HepG2 (cell line): ENCODE data around the gene KDM4D.

ENCODE experiments used
- ETV5 ChIP-seq: IDR thresholded peaks from 2 replicates; pipeline ENCODE4 v1.6.1; 2018; ENCODE audit warnings: missing biosample characterization, missing genetic modification reagents, inconsistent platforms, borderline replicate concordance
- FOXA1 ChIP-seq, 2 experiments: fragments of 450-650 bp in 1 of 2; sonication (generic) in 1 of 2; formaldehyde crosslinking in 1 of 2; IDR thresholded peaks; 2 replicates each; pipeline versions ENCODE4 v1.4.0 to v1.6.1; 2016 to 2020; ENCODE audit warnings: missing genetic modification reagents in 1 of 2
- JUN ChIP-seq: sonication (generic); formaldehyde crosslinking; IDR thresholded peaks from 2 replicates; pipeline ENCODE4 v1.4.0; 2020; ENCODE audit warnings: mild to moderate bottlenecking, missing genetic modification reagents
- JUND ChIP-seq: sonication (generic); formaldehyde crosslinking; IDR thresholded peaks from 2 replicates; pipeline ENCODE4 v1.8.0; 2022; ENCODE audit warnings: mild to moderate bottlenecking, missing genetic modification reagents
- MED1 ChIP-seq: sonication (generic); formaldehyde crosslinking; IDR thresholded peaks from 2 replicates; pipeline ENCODE4 v1.4.0; 2020; ENCODE audit warnings: missing genetic modification reagents
- NFATC3 ChIP-seq: sonication (generic); formaldehyde crosslinking; IDR thresholded peaks from 2 replicates; pipeline ENCODE4 v1.5.1; 2020; ENCODE audit warnings: mild to moderate bottlenecking, missing genetic modification reagents
- POLR2A ChIP-seq, 2 experiments: IDR thresholded peaks; 2 replicates each; pipeline ENCODE4 v1.6.1; 2011; ENCODE audit warnings: low read depth in 2 of 2, low read length in 2 of 2, mild to moderate bottlenecking in 1 of 2, moderate library complexity in 1 of 2; ENCODE audit not compliant: insufficient read depth in 1 of 2
- ZNF557 ChIP-seq: sonication (generic); formaldehyde crosslinking; IDR thresholded peaks from 2 replicates; pipeline ENCODE4 v1.4.0; 2020; ENCODE audit warnings: missing genetic modification reagents
- ZNF564 ChIP-seq: sonication (generic); formaldehyde crosslinking; IDR thresholded peaks from 2 replicates; pipeline ENCODE4 v1.8.1; 2023; ENCODE audit warnings: mild to moderate bottlenecking, missing genetic modification reagents
- ZNF746 ChIP-seq: sonication (generic); formaldehyde crosslinking; IDR thresholded peaks from 2 replicates; pipeline ENCODE4 v1.8.0; 2022; ENCODE audit warnings: mild to moderate bottlenecking, missing genetic modification reagents
- TF ChIP-seq, protein P1 (sequence below): sonication (generic); formaldehyde crosslinking; IDR thresholded peaks from 2 replicates; pipeline ENCODE4 v1.5.1; 2020; ENCODE audit warnings: mild to moderate bottlenecking, missing genetic modification reagents, moderate library complexity
- TF ChIP-seq, protein P2 (sequence below): sonication (generic); formaldehyde crosslinking; IDR thresholded peaks from 2 replicates; pipeline ENCODE4 v1.8.0; 2022; ENCODE audit warnings: missing genetic modification reagents, low read depth, mild to moderate bottlenecking, borderline replicate concordance
- TF ChIP-seq, protein P3 (sequence below): sonication (generic); formaldehyde crosslinking; IDR thresholded peaks from 2 replicates; pipeline ENCODE4 v1.4.0; 2020; ENCODE audit warnings: missing genetic modification reagents
- TF ChIP-seq, protein P4 (sequence below): sonication (generic); formaldehyde crosslinking; IDR thresholded peaks from 2 replicates; pipeline ENCODE4 v1.5.1; 2020; ENCODE audit warnings: mild to moderate bottlenecking, missing genetic modification reagents, moderate library complexity

DNA sequence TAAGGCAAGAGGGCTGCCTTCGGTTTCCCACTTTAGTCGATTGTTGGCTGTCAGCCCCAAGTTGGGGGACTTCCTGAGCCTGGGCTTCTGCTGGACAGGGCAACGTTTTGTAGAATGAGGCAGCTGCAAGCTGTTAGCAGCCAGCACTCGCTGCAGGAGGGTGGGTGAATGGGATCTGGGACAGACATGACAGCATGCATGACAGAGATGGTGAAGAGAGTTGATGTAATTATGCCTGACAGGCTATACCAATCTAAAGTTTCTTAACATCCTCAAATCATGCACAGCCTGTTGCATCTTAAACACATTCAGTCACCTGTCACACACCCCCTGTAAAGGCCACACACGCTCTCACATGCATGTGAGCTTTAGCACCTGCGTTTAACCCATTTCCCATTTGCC is 49.3 kb upstream of the KDM4D start:
- TF ChIP-seq MED1 (no peak), NFATC3 (CRISPR knock-in tag) (no peak), ZNF746 (CRISPR knock-in tag) (no peak), ZNF557 (CRISPR knock-in tag) (no peak), JUND (CRISPR knock-in tag) (no peak), FOXA1 (IDR thresholded peaks at IDR 0.05) (no peak), FOXA1 (CRISPR knock-in tag; IDR thresholded peaks at IDR 0.05) (no peak), POLR2A (IDR thresholded peaks at IDR 0.05; ENCODE audit: insufficient read depth in 1 of 2, low read depth in 2 of 2, low read length in 2 of 2) (no peak), JUN (no peak), ZNF564 (CRISPR knock-in tag) (no peak), ETV5 (CRISPR knock-in tag) (no peak)
- TF ChIP-seq, protein P1, sequence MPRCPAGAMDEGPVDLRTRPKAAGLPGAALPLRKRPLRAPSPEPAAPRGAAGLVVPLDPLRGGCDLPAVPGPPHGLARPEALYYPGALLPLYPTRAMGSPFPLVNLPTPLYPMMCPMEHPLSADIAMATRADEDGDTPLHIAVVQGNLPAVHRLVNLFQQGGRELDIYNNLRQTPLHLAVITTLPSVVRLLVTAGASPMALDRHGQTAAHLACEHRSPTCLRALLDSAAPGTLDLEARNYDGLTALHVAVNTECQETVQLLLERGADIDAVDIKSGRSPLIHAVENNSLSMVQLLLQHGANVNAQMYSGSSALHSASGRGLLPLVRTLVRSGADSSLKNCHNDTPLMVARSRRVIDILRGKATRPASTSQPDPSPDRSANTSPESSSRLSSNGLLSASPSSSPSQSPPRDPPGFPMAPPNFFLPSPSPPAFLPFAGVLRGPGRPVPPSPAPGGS (CRISPR knock-in tag) = no peak
- TF ChIP-seq, protein P2, sequence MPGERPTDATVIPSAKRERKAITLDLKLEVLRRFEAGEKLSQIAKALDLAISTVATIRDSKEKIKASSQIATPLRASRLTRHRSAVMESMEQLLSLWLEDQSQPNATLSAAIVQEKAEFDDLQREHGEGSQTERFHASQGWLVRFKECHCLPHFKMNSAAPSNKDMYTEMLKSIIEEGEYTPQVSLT (CRISPR knock-in tag) = no peak
- TF ChIP-seq, protein P3, sequence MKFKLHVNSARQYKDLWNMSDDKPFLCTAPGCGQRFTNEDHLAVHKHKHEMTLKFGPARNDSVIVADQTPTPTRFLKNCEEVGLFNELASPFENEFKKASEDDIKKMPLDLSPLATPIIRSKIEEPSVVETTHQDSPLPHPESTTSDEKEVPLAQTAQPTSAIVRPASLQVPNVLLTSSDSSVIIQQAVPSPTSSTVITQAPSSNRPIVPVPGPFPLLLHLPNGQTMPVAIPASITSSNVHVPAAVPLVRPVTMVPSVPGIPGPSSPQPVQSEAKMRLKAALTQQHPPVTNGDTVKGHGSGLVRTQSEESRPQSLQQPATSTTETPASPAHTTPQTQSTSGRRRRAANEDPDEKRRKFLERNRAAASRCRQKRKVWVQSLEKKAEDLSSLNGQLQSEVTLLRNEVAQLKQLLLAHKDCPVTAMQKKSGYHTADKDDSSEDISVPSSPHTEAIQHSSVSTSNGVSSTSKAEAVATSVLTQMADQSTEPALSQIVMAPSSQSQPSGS = no peak
- TF ChIP-seq, protein P4, sequence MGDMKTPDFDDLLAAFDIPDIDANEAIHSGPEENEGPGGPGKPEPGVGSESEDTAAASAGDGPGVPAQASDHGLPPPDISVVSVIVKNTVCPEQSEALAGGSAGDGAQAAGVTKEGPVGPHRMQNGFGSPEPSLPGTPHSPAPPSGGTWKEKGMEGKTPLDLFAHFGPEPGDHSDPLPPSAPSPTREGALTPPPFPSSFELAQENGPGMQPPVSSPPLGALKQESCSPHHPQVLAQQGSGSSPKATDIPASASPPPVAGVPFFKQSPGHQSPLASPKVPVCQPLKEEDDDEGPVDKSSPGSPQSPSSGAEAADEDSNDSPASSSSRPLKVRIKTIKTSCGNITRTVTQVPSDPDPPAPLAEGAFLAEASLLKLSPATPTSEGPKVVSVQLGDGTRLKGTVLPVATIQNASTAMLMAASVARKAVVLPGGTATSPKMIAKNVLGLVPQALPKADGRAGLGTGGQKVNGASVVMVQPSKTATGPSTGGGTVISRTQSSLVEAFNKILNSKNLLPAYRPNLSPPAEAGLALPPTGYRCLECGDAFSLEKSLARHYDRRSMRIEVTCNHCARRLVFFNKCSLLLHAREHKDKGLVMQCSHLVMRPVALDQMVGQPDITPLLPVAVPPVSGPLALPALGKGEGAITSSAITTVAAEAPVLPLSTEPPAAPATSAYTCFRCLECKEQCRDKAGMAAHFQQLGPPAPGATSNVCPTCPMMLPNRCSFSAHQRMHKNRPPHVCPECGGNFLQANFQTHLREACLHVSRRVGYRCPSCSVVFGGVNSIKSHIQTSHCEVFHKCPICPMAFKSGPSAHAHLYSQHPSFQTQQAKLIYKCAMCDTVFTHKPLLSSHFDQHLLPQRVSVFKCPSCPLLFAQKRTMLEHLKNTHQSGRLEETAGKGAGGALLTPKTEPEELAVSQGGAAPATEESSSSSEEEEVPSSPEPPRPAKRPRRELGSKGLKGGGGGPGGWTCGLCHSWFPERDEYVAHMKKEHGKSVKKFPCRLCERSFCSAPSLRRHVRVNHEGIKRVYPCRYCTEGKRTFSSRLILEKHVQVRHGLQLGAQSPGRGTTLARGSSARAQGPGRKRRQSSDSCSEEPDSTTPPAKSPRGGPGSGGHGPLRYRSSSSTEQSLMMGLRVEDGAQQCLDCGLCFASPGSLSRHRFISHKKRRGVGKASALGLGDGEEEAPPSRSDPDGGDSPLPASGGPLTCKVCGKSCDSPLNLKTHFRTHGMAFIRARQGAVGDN (CRISPR knock-in tag) = no peak
